ENCODE measurements around the gene BLMH. TPM values are rescaled to one million over a fixed set of nuclear protein-coding genes. Genes with fewer than 3 reads are reported as not detected.

The BLMH gene
- total and polyA plus RNA-seq, 5 donors = 11.1 to 20.6 (median 16.8) TPM

DNA sequence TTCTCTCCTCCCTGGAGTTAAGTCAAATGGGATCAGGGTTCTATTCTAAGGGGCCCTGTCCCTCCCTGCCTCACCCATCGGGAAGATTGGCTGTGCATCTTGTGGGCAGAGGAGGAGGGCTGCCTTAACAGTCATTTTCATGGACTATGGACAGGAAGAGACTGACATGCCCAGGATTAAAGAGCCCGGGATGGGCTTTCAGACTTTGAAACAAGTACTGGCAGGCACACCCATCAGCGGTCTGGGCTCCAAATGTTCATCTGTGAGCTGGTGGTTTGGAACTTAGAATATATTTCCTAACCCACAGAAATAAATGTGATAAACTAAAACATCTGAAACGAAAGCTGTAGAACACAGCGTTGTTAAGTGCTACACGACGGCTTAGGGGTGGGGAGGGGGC lies 62.7 kb downstream of the BLMH start:
- DNase-seq (no peak), ATAC-seq (no peak)
- intact Hi-C loops (cut with DNase I) = no loop called here
- Histone ChIP-seq H3K9me3 (ENCODE audit: control insufficient read depth, low read length) (no peaks in the 10 kb centered on the region), H3K27me3 (ENCODE audit: control insufficient read depth, insufficient read depth) (no peaks in the 10 kb centered on the region), H3K27ac (ENCODE audit: low read length) (no peak overlapping the region), H3K4me1 (ENCODE audit: control insufficient read depth, insufficient read depth, low read length) (peaks cover 2% of the 10 kb centered on the region), H3K4me3 (ENCODE audit: low read length) (no peak overlapping the region)
- 84% methylated on average over 7 of the region's 7 CpGs for WGBS

DNA sequence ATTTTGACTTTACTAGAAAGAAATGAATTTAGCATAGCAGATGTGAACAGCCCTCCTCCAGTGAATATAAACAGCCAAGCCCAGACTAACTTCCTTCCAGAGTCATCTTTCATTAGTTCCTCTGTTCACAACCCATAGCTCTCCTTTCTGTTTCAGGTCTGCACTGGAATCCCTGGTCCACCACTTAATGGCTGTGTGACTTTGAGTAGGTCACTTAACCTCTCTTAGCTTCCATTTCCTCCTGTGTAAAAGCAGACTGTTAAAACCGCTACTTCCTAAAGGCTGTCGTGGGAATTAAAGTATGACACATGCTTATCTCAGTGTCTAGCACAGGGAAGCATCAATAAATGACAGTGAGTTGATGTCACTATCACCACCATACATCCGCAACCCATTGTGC lies 63.7 kb downstream of the BLMH start:
- WGBS = 76% methylated on average over 3 of the region's 3 CpGs
- intact Hi-C loops (cut with DNase I) = no loop called here
- Histone ChIP-seq H3K27me3 (ENCODE audit: control insufficient read depth, insufficient read depth) (no peaks in the 10 kb centered on the region), H3K4me1 (ENCODE audit: control insufficient read depth, insufficient read depth, low read length) (peaks cover 2% of the 10 kb centered on the region), H3K27ac (ENCODE audit: low read length) (no peak overlapping the region), H3K4me3 (ENCODE audit: low read length) (no peak overlapping the region), H3K9me3 (ENCODE audit: control insufficient read depth, low read length) (no peaks in the 10 kb centered on the region)
- DNase-seq = no peak
- no peak for ATAC-seq

DNA sequence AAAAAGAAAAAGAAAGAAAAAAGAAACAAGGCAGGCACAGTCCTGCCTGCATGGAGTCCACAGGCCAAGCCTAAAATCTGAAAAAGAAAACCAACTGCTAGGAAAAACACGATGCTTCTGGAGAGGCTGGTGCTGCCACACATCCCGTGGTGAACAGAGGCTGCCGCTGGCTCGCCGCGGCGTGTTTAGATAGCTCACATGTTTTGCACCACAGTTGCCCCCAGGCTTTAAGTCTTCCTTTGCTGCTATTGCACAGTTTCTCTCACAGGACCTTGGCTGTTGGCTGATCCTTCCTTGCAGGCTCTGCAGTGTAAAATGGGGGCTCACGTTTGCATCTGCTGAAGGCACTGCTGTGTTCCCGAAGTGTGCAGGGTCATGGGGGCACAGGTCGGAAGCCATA lies 64.9 kb downstream of the BLMH start:
- Histone ChIP-seq H3K27me3 (ENCODE audit: control insufficient read depth, insufficient read depth) (no peaks in the 10 kb centered on the region), H3K4me3 (ENCODE audit: low read length) (no peak overlapping the region), H3K4me1 (ENCODE audit: control insufficient read depth, insufficient read depth, low read length) (no peaks in the 10 kb centered on the region), H3K27ac (ENCODE audit: low read length) (no peak overlapping the region), H3K9me3 (ENCODE audit: control insufficient read depth, low read length) (no peaks in the 10 kb centered on the region)
- WGBS = 87% methylated on average over 10 of the region's 10 CpGs
- DNase-seq (no peak), ATAC-seq (no peak)
- intact Hi-C loops (cut with DNase I) = no loop called here

DNA sequence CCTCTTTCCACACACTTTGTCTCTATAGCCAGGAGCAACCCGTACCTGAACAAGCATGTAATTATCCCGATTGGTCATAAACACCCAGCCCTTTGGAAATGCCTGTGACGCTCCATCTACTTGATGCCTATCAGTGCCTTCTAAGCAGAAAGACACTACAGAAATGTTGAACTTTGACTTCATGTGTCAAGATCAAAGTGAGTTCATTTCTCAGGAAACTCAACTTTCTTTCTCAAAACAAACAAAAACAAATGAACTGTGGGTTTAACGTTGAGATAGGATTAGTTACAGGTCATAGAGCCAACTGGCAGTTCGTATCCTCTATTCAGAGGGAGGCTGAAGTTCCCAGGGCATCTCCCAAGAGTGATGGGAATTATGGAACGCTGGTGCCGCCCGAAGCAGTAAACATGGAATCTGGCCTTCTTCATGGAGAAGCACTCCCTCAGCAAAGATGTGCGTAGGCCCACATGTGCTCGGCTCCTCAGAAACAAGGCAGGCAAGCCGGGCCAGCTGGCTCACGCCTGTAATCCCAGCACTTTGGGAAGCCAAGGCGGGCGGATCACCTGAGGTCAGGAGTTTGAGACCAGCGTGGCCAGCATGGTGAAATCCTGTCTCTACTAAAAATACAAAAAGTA lies 65.7 kb downstream of the BLMH start:
- Histone ChIP-seq H3K4me3 (ENCODE audit: low read length) (no peak overlapping the region), H3K27ac (ENCODE audit: low read length) (no peak overlapping the region), H3K27me3 (ENCODE audit: control insufficient read depth, insufficient read depth) (no peaks in the 10 kb centered on the region), H3K4me1 (ENCODE audit: control insufficient read depth, insufficient read depth, low read length) (no peaks in the 10 kb centered on the region), H3K9me3 (ENCODE audit: control insufficient read depth, low read length) (no peaks in the 10 kb centered on the region)
- intact Hi-C loops (cut with DNase I) = no loop called here
- WGBS = 86% methylated on average over 15 of the region's 15 CpGs
- DNase-seq = no peak
- ATAC-seq = no peak

DNA sequence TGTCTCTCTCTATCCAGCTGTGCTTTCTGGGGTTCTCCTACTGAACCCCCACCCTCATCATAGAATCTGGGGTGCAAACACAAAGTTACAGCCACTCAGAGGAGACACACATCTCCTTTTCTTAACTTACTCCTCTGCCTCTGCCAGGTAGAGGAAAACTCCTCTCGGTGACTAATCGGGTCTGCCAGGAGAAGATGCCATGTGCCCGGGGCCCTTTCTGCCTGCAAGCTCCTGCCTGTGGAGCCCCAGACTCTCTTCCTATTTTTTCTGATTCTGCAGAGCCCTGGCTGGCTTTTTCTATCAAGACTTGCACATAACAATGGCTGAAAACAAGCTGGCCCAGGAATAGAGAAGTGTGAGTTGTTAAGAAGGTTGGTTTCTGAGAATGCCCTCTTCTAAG lies 66.6 kb downstream of the BLMH start:
- Histone ChIP-seq H3K4me3 (ENCODE audit: low read length) (no peak overlapping the region), H3K27ac (ENCODE audit: low read length) (no peak overlapping the region), H3K9me3 (ENCODE audit: control insufficient read depth, low read length) (no peaks in the 10 kb centered on the region), H3K27me3 (ENCODE audit: control insufficient read depth, insufficient read depth) (no peaks in the 10 kb centered on the region), H3K4me1 (ENCODE audit: control insufficient read depth, insufficient read depth, low read length) (no peaks in the 10 kb centered on the region)
- intact Hi-C loops (cut with DNase I) = no loop called here
- DNase-seq (no peak), ATAC-seq (no peak)
- 81% methylated on average over 3 of the region's 3 CpGs for WGBS

DNA sequence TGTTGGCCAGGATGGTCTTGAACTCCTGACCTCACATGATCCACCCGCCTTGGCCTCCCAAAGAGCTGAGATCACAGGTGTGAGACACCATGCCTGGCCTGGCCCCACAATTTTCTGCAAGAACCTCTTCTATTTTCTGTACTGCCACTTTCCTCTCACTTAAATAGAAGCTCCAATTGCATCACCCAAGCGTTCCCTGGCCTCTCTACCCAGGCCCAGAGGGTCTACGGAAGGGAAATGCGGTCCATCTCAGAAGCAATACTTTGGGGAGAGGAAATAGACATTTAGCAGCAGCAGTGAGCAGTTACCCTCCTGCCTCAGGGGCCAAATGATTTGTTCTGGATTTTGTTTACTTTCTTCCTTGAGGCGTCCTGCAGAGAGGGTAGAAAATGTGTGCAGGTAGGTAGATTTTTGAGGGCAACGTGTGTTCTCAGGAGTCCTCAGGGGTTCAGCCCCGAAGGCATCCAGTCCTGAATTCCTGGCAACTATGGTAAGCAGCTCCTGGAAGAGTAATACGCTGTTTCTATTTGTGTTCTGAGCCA lies 67.3 kb downstream of the BLMH start:
- Histone ChIP-seq H3K27ac (ENCODE audit: low read length) (no peak overlapping the region), H3K4me1 (ENCODE audit: control insufficient read depth, insufficient read depth, low read length) (no peaks in the 10 kb centered on the region), H3K9me3 (ENCODE audit: control insufficient read depth, low read length) (no peaks in the 10 kb centered on the region), H3K4me3 (ENCODE audit: low read length) (no peak overlapping the region), H3K27me3 (ENCODE audit: control insufficient read depth, insufficient read depth) (no peaks in the 10 kb centered on the region)
- 74% methylated on average over 8 of the region's 8 CpGs for WGBS
- intact Hi-C loops (cut with DNase I) = no loop called here
- no peak for DNase-seq
- ATAC-seq = no peak

DNA sequence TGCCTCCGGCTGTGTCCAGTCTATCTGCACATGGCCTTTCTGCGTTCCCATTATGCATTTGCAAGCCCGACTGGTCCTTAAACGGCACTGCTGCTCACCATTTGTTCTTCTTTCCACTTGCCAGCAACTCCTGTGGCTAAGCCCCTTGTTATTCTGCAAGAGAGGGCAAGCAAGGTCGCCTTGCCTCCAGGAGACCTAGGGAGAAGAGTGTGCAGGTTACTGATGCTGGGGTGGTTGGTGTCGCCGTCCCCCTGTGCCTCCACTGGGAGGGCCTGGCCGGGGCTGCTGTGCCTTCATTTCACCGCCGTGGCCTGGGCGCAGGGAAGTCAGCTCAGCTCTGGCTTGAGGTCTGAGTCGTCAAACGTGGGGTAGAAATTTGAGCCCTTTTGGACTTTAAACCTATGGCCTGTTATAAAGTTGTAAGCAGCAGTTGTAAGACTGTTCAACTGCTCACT lies 69.0 kb downstream of the BLMH start:
- no peaks in the 10 kb centered on the region for H3K27me3 ChIP-seq (ENCODE audit: control insufficient read depth, insufficient read depth)
- no peak overlapping the region for H3K4me3 ChIP-seq (ENCODE audit: low read length)
- H3K4me1 ChIP-seq (ENCODE audit: control insufficient read depth, insufficient read depth, low read length) = no peaks in the 10 kb centered on the region
- H3K27ac ChIP-seq (ENCODE audit: low read length) = no peak overlapping the region
- ATAC-seq (no peak), DNase-seq (no peak)
- 88% methylated on average over 13 of the region's 13 CpGs for WGBS
- H3K9me3 ChIP-seq (ENCODE audit: control insufficient read depth, low read length) = no peaks in the 10 kb centered on the region
- intact Hi-C loops (cut with DNase I) = no loop called here

DNA sequence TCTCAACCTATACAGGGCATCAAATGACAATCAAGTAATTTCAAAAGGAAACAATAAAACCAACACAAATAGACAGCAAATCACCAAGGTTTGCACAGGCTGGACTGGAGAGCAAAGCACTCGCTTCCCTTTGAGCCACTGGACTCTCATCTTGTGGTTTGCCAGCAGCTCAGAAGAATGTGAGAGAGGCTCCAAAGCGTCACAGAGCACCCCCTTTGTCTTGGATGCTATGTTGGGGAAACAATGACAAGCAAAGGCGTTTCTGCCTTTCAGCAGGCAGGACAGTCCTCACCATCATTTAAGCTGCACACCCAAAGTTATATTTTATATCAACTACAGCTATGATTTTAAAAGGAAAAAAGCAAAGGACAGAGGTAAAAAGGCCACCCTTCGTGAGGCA lies 69.5 kb downstream of the BLMH start:
- Histone ChIP-seq H3K27me3 (ENCODE audit: control insufficient read depth, insufficient read depth) (no peaks in the 10 kb centered on the region), H3K27ac (ENCODE audit: low read length) (no peak overlapping the region), H3K9me3 (ENCODE audit: control insufficient read depth, low read length) (no peaks in the 10 kb centered on the region), H3K4me1 (ENCODE audit: control insufficient read depth, insufficient read depth, low read length) (no peaks in the 10 kb centered on the region), H3K4me3 (ENCODE audit: low read length) (no peak overlapping the region)
- 83% methylated on average over 4 of the region's 4 CpGs for WGBS
- intact Hi-C loops (cut with DNase I) = no loop called here
- no peak for DNase-seq
- ATAC-seq = no peak

DNA sequence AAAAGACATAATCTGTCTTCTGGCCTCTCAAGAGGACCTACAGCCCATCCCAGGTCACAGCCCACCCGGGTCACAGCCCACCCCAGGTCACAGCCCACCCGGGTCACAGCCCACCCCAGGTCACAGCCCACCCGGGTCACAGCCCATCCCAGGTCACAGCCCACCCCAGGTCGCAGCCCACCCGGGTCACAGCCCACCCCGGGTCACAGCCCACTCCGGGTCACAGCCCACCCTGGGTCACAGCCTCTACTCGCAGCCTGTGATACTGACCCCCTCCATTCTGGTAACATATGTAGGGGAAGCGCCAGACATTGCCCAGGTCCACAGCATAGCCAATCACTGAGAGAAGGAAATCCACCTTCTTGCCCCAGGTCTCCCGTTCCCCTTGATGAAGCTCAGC lies 70.4 kb downstream of the BLMH start:
- Histone ChIP-seq H3K4me1 (ENCODE audit: control insufficient read depth, insufficient read depth, low read length) (no peaks in the 10 kb centered on the region), H3K27ac (ENCODE audit: low read length) (no peak overlapping the region), H3K9me3 (ENCODE audit: control insufficient read depth, low read length) (no peaks in the 10 kb centered on the region), H3K4me3 (ENCODE audit: low read length) (no peak overlapping the region), H3K27me3 (ENCODE audit: control insufficient read depth, insufficient read depth) (no peaks in the 10 kb centered on the region)
- ATAC-seq (no peak), DNase-seq (no peak)
- WGBS = 94% methylated on average over 10 of the region's 10 CpGs
- intact Hi-C loops (cut with DNase I) = no loop called here

DNA sequence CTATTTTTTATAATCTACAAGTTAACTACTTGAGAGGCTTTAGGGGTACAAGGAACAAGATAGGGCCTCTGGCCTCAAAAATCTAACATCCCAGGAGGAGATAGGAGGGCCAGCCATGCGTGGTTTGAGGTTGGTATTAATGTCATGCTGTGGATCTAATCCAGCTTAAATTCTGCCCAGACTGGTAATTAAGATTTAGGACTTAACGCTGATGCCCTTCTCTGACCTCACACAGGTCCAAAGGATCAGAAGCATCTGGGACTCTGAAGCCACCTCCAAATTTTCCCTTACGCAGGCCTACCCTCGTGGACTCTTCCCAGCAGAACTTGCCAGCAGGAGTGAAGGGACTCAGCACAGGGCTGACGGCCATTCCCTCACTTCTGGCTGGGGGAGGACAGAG lies 71.3 kb downstream of the BLMH start:
- Histone ChIP-seq H3K4me3 (ENCODE audit: low read length) (no peak overlapping the region), H3K27ac (ENCODE audit: low read length) (no peak overlapping the region), H3K27me3 (ENCODE audit: control insufficient read depth, insufficient read depth) (no peaks in the 10 kb centered on the region), H3K9me3 (ENCODE audit: control insufficient read depth, low read length) (no peaks in the 10 kb centered on the region), H3K4me1 (ENCODE audit: control insufficient read depth, insufficient read depth, low read length) (no peaks in the 10 kb centered on the region)
- WGBS = 77% methylated on average over 5 of the region's 5 CpGs
- ATAC-seq (no peak), DNase-seq (no peak)
- intact Hi-C loops (cut with DNase I) = no loop called here

DNA sequence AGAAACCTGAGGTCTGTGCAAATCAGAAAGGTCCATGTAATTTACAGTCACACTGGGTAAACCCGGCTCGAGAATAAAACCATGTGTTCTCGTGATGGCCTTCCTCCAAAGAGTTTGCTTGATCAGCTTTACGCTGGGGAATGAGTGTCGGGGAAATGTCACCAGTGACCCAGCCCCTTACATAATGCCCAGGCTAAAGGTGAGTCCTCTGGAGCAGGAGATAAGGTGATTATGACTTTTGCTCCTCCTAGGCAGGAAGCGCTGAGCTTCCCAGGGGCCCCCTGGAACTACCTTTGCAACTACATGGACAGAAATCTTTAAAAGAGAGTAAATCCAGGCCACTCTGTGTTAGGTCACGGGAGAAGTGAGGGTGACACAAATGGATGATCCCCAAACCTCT lies 71.9 kb downstream of the BLMH start:
- Histone ChIP-seq H3K27ac (ENCODE audit: low read length) (no peak overlapping the region), H3K4me1 (ENCODE audit: control insufficient read depth, insufficient read depth, low read length) (no peaks in the 10 kb centered on the region), H3K9me3 (ENCODE audit: control insufficient read depth, low read length) (no peaks in the 10 kb centered on the region), H3K27me3 (ENCODE audit: control insufficient read depth, insufficient read depth) (no peaks in the 10 kb centered on the region), H3K4me3 (ENCODE audit: low read length) (no peak overlapping the region)
- DNase-seq = no peak
- WGBS = 63% methylated on average over 7 of the region's 7 CpGs
- peak in 1 of 2 donors; percentile 45 for ATAC-seq
- intact Hi-C loops (cut with DNase I) = no loop called here

DNA sequence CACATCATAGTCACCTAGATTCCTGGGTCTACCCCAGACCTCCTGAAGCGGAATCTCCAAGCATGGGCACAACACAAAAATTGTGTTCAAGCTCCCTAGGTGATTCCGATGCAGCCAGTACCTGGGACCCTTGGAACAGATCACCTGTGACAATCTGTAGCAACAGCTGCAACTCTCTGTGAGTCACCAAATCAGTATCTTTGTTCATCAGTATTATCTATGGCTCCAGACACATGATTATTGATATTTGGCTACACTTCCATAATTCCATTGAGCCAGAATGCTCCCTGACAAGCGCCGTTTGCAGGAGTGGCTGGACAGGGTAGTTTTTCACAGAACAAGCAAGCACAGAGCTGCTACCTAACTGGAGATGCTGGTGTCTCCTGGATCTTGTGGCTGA lies 72.4 kb downstream of the BLMH start:
- Histone ChIP-seq H3K27ac (ENCODE audit: low read length) (no peak overlapping the region), H3K9me3 (ENCODE audit: control insufficient read depth, low read length) (no peaks in the 10 kb centered on the region), H3K27me3 (ENCODE audit: control insufficient read depth, insufficient read depth) (no peaks in the 10 kb centered on the region), H3K4me3 (ENCODE audit: low read length) (no peak overlapping the region), H3K4me1 (ENCODE audit: control insufficient read depth, insufficient read depth, low read length) (no peaks in the 10 kb centered on the region)
- intact Hi-C loops (cut with DNase I) = no loop called here
- 90% methylated on average over 4 of the region's 4 CpGs for WGBS
- DNase-seq = no peak
- ATAC-seq = no peak

Data from right cardiac atrium (tissue), 5 donors.